Measurements from ENCODE around the gene ZNF816. TPM values are rescaled to one million over a fixed set of nuclear protein-coding genes. Genes with fewer than 3 reads are reported as not detected.
"Not testable (repeated sequence)": the region's sequence is repeated elsewhere in the genome, so short reads cannot be mapped to it uniquely, and the experiment has no call there.

The ZNF816 gene
- total RNA-seq, 1 donor from 2014 or later: 14.8 TPM

GRCh38 chr19:52917531-52917930, 45.1 kb downstream of the ZNF816 start:
- no peak for DNase-seq (ENCODE audit: low spot score in 2 of 2, unreplicated experiment in 2 of 2)
- Mint-ChIP-seq H3K27me3 (ENCODE audit: low read depth) (no peaks in the 10 kb centered on the region), H3K36me3 (peaks cover 22% of the 10 kb centered on the region), H3K9me3 (no peaks in the 10 kb centered on the region), H3K27ac (no peak overlapping the region), H3K4me3 (no peak overlapping the region), H3K4me1 (peaks cover 15% of the 10 kb centered on the region)
- TF ChIP-seq CTCF (IDR thresholded peaks at IDR 0.05; ENCODE audit: unreplicated experiment): no peak

DNA sequence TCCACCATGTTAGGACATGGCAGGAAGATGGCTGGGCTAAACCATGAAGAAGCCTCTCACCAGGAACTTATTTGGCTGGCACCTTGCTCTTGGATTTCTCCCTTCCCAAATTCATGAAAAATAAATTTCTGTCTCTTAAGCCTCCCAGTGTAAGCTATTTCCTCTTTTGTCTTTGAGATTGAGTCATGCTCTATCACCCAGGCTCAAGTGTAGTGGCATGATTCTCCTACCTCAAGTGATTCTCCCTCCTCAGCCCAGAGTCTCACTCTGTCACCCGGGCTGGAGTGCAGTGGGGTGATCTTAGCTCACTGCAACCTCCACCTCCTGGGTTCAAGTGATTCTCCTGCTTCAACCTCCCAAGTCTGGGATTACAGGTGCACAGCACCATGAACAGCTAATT, 52.0 kb downstream of the ZNF816 start:
- DNase-seq (ENCODE audit: low spot score in 2 of 2, unreplicated experiment in 2 of 2): no peak
- no peaks in the 10 kb centered on the region for H3K4me1 Mint-ChIP-seq
- H3K4me3 Mint-ChIP-seq: no peak overlapping the region
- peaks cover 48% of the 10 kb centered on the region for H3K36me3 Mint-ChIP-seq
- no peak for TF ChIP-seq CTCF (IDR thresholded peaks at IDR 0.05; ENCODE audit: unreplicated experiment)
- H3K27me3 Mint-ChIP-seq (ENCODE audit: low read depth): no peaks in the 10 kb centered on the region
- H3K9me3 Mint-ChIP-seq: peaks cover 16% of the 10 kb centered on the region
- H3K27ac Mint-ChIP-seq: no peak overlapping the region

DNA sequence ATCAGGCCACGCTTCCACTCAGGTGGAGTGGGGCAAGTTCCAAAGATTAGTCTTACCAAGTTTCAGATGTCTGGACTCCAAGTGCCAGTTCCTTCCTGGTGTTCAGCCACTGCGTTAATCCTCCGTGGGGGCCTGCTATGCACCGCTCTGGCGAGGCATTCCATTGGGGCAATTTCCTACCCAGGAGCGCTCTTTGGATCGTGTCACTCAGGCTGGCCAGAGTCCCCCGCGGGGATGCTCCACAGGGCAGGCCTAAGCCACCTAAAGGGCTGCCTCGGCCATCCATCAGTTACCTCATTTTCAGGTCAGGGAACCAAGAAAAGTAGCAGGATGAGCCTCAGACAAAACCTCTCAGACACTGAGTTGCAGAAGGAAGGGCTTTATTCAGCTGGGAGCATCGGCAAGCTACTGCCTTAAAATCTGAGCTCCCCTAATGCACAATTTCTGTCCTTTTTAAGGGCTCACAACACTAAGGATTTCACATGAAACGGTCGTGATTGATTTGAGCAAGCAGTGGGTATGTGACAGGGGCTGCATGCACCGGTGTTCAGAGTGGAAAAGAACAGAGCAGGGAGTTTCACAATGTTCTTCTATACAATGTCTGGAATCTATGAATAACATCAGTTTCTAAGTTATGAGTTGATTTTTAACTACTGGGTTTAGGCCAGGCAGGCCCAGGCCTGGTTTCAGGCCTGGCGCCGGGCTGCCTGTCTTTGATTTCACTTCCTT, 58.5 kb downstream of the ZNF816 start:
- not testable (repeated sequence) for DNase-seq (ENCODE audit: low spot score in 2 of 2, unreplicated experiment in 2 of 2); H3K27me3 Mint-ChIP-seq (ENCODE audit: low read depth); H3K4me3 Mint-ChIP-seq
- Mint-ChIP-seq H3K4me1 (peaks cover 13% of the 10 kb centered on the region), H3K36me3 (peaks cover 32% of the 10 kb centered on the region), H3K9me3 (peaks cover 16% of the 10 kb centered on the region), H3K27ac (peak overlapping the region; percentile 12)

- Mint-ChIP-seq H3K4me3 (no peak overlapping the region), H3K36me3 (peaks cover 17% of the 10 kb centered on the region), H3K9me3 (peaks cover 11% of the 10 kb centered on the region), H3K4me1 (peaks cover 29% of the 10 kb centered on the region), H3K27ac (no peak overlapping the region), H3K27me3 (ENCODE audit: low read depth) (no peaks in the 10 kb centered on the region)
- TF ChIP-seq CTCF (IDR thresholded peaks at IDR 0.05; ENCODE audit: unreplicated experiment): no peak
- no peak for DNase-seq (ENCODE audit: low spot score in 2 of 2, unreplicated experiment in 2 of 2)
Observed at GRCh38 chr19:52901842-52902241, 60.8 kb downstream of the ZNF816 start.

Other genes starting within 250 kb of the ZNF816 start
- 26.7 to 29.6 TPM (median 29.0 TPM) in 3 replicates for gene ZNF611, start 227.8 kb downstream of the ZNF816 start, total RNA-seq
- gene ZNF600, start 176.1 kb downstream of the ZNF816 start, total RNA-seq: 16.7 to 18.3 TPM (median 17.3 TPM) in 3 replicates
- 19.3 to 22.4 TPM (median 22.2 TPM) in 3 replicates for gene ZNF28, start 141.2 kb downstream of the ZNF816 start, total RNA-seq
- gene ZNF468, start 105.3 kb downstream of the ZNF816 start, total RNA-seq: 30.6 to 35.5 TPM (median 33.8 TPM) in 3 replicates
- 36.1 to 41.5 TPM (median 36.9 TPM) in 3 replicates for gene ZNF320, start 65.2 kb downstream of the ZNF816 start, total RNA-seq
- gene ZNF888, start 39.5 kb downstream of the ZNF816 start, total RNA-seq: 14.0 to 15.3 TPM (median 14.3 TPM) in 3 replicates
- gene ERVV-1, start 51.0 kb upstream of the ZNF816 start, total RNA-seq: 0.13 TPM in 1 of 3 replicates, not detected in the others
- gene ERVV-2, start 81.9 kb upstream of the ZNF816 start, total RNA-seq: not detected in 3 replicates
- 67.8 to 71.0 TPM (median 68.3 TPM) in 3 replicates for gene ZNF160, start 140.5 kb upstream of the ZNF816 start, total RNA-seq
- 13.1 to 15.6 TPM (median 13.8 TPM) in 3 replicates for gene ZNF415, start 170.0 kb upstream of the ZNF816 start, total RNA-seq
- 12.1 to 15.6 TPM (median 14.8 TPM) in 3 replicates for gene ZNF347, start 196.2 kb upstream of the ZNF816 start, total RNA-seq
- gene ZNF665, start 230.5 kb upstream of the ZNF816 start, total RNA-seq: 8.8 to 9.8 TPM (median 8.9 TPM) in 3 replicates

All from mesothelial cell of epicardium (in vitro differentiated cells).